ENCODE data around the gene HDAC8.
A peak's percentile ranks its signal among the peaks of the same experiment; 100 is the strongest.
"Not testable (repeated sequence)": the region's sequence is repeated elsewhere in the genome, so short reads cannot be mapped to it uniquely, and the experiment has no call there.

The HDAC8 gene

DNA sequence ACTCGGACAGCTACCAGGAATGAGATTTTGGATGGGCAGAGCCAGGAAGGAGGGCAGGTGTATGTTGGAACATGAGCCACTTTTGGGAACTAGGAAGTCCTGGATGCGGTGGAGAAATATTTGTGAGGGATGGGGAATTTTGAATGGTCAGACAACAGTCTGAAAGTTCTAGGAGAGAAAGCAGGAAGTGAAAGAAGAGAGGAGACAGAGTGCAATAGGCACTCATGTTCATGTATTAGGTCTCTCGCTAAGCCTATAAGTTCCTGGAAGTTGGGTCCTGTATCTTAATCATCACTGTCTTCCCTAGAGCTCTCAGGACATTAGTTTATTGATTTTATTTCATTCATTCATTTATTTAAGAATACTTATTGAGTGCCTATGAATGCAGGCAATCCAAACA is 201.2 kb downstream of the HDAC8 start:
- DNase-seq: no peak

DNA sequence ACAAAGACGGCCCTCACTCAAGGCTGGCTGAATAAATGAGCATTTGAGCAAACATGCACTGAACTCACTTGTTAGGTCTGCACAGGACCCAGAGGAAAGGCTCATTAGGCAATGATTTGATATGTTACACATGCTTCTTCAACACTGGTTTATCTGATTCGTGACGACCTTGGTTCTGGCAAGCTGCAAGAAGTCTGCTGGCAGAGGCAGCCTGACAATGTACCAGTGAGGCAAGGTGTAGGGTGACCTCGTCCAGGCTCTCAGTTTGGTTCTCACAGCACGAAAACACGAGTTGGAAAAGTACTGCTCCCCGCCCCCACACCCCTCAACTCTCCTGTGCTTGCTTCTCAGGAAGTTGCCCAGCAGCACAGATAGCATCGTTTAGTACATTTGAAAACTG is 203.8 kb downstream of the HDAC8 start:
- DNase-seq: no peak

DNA sequence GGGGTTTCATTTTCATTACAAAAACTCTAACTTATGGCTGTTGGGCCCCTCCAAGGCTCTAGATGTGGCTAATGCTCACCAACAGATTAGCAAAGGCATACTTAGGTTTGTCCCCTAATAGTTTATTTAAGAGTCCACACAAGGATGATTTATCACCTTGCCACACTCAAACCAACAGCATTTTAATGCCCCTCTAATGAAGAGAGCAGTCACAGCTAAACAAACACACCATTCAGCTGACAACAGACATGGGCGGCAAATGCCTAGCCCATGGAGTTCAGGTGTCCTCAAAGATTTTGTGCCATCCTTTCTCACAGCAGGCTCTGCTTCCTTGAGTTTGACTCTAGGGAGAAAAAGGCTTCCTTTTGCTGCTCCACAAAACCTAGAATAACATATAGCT is 205.1 kb downstream of the HDAC8 start:
- no peak for DNase-seq

DNA sequence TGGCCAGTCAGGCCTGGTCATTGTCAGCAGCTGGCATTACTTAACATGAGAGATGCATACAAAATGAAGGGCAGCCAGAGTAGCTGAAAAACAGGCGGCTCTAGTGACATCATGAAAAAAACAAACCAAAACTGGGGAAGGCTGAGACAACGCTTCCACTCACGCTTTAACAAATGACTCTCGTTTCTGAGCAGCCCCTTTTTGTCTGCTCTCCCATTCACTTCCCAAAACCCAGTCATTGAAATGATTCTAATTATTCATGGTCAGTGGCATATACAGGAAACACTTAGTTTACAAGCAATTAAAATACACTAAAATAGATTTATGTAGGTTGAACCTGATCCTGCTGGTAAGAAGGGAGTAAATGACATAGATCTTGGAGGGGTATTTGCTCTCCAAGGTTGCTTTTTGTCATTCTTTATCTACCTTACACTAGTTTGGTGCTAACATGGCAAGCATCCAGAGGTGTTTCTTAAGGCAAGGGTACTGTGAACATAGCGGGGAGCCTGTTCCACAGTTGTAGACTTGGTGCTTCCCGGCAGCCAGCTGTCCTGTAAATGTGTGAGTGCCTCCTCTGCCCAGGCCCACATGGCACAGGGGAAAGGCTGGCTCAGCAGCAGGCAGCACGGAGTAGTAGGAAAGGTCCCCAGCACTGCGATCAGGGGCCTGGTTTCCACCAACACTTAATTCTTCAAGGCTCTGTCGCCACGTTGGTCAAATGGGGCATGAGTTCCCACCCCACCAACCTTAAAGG is 205.8 kb downstream of the HDAC8 start:
- DNase-seq: no peak

DNA sequence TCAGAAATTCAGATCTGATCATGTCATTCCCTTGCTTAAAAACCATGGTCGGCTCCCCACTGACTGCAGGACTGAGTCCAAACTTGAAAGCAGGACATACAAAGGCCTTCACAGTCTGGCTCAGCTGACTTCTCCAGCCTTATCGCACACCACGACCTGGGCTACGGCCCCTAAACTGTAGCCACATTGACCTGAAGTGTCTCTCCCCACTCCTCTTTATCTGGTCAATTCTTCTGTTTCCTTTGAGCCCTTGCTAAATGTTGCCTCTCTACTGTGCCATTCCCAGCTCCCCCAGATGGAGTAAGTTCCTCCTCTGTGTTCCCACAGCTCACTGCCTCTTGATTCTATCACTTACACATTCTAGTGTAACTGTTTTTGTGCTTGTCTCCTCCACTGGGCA is 206.5 kb downstream of the HDAC8 start:
- DNase-seq: no peak

DNA sequence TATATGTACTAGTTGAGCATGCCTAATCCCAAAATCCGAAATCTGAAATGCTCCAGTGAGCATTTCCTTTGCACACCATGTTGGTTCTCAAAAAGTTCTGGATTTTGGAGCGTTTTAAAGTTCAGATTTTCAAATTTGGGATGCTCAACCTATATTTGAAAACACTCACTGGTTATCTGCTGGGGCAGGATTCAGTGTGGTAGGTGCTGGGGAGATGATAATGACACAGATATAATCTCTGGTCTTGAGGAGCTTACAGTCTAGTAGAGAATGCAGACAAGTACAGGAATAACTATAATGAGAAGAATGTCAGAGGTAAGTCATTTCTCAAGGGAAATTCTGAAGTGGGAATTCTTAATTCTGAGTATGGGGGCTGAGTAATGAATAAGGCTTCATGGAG is 207.5 kb downstream of the HDAC8 start:
- DNase-seq: no peak

DNA sequence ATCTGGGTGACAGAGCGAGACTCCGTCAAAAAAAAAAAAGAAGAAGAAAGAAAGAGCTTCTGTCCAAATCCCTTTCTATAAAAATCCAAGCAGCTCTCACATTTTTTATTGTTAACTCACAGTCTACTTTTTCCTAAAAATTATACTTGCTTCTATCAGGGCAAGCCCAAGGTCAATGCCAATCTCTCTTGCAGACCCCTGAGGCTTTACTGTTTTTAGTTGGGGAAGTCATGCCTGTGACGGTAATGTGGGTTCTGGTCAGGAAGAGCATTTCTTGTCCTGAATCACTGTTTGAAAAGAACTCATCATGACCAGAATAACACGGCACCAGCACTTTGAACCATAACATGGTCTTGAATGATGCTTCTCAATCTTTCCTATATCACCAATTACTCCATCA is 212.3 kb downstream of the HDAC8 start:
- DNase-seq: no peak

DNA sequence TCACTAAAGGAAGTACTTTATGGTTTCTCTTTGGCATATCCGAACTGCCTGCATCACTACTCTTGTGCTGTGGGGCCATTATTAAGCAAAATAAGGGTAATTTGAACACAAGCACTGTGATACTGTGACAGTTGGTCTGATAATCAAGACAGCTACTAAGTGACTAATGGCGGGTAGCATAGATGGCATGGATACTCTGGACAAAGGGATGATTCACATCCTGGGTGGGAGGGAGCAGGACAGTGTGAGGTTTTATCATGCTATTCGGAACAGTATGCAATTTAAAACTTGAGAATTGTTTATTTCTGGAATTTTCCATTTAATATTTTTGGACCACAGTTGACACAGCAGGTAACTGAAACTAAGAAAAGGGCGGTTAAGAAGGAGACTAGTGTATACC is 214.3 kb downstream of the HDAC8 start:
- peak in 1 of 2 experiments; percentile 32 for DNase-seq

DNA sequence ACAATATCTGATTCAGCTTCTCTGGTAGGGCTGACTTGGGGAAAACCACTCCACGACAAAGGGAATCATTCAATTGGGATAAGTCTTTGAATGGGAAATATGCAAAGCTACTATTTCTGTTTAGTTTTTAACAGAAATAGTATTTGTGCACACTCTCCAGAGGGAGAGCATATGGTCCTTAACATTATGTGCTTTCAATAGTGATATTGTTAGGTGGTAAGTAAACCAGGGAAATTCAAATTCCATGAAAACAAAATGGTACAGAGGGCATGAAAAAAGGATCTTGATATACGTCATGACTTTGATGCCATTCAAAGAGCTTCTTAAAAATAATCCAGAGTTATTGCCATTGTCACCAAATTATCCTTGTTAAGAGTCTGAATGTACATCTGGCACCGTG is 219.9 kb downstream of the HDAC8 start:
- DNase-seq: no peak

DNA sequence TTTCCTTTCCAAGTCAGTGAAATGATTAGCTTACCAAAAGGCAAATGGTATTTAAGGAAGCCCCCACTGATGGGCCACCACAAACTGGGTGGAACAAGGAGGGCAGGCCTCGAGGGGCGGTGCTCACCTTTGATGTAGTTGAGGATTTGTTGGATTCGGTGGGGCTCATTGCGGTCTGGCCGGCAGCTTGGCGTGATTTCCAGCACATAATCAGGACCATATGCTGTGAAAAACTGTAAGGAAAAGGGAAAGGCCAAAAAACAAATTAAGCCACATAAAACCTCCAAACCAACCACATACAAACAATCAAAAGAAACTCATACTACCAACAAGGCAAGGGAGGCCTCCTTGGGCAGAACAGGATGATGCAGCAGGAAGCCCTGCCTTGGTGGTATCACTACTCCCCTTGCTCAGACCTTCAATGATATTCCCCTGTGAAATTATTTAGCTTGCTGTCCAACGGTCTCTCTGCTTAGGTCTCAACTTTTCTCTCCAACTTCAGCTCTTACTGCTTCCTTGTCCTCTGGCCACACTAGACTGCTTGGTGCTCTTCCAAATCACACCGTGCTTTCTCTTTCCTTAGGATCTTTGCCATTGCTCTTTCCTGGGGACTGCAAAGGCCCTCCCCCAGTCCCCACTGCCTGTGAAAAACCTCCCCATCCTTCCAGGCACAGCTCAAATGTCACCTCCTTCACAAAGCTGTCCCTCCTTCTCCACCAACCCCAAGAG is 220.9 kb downstream of the HDAC8 start:
- no peak for DNase-seq

DNA sequence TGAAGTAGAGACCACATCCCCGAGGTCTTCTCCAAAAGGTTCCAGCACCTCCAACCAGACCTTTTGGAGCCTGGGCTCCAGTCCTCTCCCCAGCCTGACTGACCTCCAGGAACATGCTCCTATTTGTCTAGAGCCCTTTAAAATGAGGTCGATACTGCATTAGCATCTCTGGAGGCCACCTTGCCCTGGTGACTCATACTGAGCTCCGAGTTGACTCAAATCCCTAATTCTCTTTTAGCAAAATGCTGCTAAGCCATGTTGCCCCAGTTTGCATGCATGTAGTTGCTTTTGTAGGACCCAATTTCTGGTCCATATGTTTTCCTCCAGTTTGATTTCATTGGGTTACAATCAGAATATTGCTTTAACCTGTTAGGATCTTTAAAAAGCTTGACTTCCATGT is 223.5 kb downstream of the HDAC8 start:
- no peak for DNase-seq

DNA sequence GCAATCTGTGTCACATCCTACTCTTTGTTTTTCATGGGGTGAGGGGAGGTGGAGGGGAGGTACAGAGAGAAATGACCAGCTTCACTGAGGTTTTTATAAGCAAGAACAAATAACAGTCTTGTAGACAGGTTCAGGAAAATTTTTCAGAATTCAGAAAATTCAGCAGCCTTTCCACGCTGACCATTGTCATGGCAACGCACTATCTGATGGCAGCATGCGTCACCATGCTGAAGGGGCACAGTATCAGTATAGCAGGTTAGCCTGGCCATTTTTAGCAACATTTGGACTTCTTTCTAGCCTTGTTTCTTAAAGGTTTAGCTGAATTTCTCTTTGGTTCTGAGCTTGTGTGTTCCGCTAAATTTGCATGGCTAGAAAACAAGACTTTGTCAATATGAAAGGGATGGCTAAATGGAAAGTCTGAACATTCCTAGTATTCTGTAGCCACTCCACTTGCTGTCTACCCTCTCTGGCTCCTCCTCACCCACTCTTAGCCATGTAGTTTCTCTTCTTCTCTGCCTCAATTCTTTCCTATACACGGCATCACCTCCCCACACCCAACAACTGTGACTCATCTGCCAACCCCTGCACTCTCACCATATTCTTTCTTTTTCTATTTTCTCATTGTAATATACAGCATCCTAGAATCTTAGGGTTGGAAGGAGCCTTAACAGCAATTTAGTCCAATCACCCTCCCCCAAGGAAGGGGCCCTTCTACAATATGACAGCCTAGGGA is 224.2 kb downstream of the HDAC8 start:
- DNase-seq: no peak

DNA sequence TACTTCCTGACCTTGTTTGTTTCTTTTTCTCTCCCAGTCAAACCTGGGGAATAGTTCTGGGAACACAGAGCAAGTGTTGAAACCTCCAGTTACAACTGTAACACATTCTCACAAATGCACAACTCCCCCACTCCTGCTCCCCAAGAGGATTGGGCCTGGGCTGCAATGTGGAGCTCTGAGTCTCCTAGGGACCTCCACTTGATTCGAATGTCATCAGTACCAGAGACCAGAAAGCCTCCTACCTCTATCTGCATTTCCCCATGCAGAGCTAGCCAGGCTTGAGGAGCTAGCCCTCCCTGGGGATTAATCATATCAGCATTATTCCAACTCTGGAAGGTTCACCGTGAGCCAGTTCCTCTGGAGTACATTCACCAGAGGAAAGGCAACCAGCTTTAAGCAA is 225.3 kb downstream of the HDAC8 start:
- no peak for DNase-seq

DNA sequence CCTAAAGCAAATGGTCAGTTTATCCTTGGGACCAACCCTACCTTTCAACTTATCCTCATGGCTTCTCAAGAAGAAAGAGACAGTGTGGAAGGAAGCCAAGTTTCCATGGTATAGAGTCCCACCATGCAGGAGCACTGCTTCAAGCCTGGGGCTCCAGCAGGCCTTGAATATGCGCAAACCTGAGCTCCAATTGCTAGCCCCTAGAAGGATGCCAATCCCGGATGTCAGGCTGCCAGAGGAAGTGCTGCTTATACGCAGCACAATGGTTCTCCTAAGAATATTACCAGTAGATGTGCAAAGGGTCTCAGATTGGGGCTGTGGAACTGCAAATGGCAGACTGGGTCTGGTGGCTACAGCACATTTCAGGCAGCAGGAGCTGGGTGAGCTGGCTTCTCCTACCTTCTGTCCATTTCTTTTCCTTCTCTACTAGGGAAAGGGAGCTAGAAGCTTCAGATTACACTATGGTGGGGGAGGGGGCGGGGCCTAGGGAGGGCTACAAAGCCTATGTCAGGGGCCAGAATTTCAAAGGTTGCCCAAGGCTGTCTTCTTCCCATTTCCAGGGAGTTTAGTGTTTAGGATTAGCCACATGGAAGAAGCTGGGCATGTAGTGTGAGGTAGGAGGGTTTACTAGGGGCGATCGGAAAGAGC is 226.2 kb downstream of the HDAC8 start:
- no peak for DNase-seq

DNA sequence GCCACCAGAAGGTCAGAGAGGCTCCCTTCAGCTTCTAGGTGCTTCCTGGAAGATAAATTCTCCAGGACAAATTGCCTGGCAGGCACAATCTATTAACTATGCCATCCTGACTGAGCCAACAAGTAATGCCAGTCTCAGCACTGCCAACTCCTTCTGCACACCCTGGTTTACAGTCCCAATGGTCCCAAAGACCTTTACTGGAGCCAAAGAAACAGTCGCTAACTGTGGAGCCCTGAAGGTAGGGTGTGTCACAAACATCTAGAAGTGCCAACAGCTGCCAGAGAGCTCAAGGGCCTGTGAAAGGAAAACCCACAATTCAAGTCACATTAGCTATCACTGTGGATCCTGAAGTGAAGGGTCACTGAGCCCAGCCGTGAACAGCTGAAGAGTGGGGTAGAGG is 232.0 kb downstream of the HDAC8 start:
- no peak for DNase-seq

DNA sequence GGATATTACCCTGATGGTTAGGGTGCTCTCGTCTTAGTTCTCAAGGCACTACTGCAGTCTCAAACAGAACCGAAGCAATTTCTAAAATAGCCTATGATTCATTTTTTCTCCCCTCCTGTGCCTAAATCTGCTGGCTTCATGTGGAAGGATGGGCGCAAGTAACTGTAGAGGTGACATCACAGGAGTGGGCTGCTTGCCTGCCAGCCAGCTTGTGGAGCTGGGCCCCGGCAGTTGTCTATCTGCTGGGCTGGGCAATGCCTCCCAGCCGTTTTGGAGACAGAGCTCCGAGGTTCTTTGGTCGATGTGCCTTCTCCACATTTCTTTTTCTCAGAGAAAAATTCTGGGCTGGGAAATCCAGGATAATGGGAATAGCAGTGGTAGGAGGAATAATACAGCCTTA is 232.6 kb downstream of the HDAC8 start:
- DNase-seq: no peak

DNA sequence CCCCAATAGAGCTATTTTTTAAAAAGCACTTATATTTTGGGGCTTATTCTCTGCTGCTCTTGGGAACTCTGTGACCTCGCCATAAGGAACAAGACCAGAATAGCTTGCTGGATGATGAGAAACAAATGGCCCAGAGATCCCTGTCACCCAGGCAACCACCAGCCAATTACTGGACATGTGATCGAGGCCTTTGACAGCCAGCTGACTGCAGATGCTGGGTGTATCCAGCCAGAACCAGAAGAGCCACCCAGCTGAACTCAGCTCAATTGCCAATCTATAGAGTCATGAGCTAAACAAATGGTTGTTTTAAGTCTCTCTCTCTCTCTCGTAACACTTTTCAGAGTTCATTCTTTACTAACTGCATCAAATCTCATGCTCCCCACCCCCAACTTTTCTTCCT is 242.5 kb downstream of the HDAC8 start:
- DNase-seq: no peak

DNA sequence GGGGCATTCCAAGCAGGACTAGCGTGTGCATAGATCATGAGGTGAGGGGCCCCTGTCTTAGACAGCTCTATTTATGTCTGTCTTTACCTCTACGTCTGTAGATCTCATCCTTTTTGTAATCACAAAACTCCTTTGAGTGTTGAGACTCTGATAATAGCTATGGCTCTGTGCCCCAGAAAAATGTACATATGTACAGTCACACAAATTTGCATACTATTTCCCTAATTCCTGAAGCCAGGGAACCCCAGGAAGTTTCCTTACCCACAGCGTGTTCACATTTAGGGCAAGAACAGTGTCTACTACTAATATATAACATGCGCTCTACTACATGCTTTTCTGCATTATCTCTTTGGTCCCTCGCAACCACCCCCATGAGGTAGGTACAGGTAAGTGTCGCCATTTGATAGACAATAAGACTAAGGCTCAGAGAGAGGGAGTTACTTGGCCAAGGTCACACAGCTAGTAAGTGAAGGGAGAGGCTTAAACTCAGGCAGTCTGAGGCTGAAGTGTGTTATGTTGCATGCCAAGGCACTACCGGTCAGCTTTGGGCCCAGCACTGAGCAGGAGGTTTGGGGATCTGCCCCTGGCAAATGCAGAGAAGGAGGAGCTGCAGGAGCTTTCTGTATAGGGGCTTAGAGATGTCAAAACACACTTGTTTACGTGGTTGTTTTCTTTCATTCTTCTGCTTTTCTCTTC is 245.9 kb downstream of the HDAC8 start:
- DNase-seq: no peak

DNA sequence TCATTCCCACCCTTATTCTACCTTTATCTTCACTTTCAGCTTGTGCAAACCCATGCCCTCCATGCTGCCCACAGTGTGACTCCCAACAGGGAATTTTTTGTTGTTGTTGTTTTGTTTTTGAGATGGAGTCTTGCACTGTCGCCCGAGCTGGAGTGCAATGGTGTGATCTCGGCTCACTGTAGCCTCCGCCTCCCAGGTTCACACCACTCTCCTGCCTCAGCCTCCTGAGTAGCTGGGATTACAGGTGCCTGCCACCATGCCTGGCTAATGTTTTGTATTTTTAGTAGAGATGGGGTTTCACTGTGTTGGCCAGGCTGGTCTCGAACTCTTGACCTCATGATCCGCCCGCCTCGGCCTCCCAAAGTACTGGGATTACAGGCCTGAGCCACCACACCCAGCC is 253.0 kb downstream of the HDAC8 start:
- DNase-seq: not testable (repeated sequence)

DNA sequence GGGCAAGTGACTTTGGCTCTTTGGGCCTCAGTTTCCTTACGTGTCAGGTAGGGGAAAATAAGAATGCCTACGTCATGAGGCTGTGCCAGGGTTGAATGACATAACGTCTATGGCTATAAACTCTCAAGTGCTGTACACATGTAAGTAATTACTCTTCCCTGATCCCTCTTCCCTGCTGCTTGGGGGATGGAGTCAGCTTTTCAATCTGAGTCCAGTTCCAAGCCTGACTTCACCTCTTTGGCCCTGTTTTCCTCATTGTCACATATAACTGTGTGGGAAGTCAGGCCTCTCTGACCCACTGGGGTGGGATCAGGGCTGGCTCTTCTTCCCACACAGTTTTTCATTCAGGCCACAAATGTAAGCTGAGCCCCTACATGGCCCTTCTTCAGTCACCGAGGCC is 255.5 kb downstream of the HDAC8 start:
- no peak for DNase-seq

DNA sequence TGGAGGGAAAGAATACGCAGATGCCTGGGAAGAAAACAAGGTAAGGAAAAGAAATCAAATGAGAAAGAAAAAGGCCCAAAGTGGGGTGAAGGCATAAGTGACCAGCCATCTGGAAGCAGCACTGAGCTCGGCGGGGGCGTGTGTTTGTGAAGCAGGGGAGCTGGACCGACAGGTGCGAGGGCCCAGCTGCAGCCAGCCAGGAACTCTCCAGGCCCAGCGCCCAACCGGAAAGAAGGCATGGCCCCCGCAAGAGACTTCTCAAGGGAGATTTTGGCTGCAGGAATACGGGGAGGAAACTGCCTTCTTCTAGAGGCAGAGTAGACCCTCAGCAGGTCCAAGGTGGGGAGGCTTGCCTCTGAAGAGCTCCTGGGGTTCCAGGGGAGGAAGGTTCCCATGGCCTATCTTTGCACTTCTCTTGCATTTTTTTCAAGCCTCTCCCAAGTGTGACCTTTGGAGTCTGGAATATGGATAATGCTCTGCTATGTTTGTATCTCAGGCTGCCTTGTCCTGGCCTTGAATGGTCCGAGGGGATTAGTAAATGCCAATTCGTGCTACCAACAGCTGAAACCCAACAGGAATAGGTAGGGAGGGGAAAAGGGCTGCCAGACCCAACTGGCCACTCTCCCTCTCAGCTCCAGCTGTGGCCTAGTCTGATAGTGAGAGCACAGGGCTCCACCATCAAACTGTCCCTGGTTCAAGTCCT is 256.1 kb downstream of the HDAC8 start:
- no peak for DNase-seq

DNA sequence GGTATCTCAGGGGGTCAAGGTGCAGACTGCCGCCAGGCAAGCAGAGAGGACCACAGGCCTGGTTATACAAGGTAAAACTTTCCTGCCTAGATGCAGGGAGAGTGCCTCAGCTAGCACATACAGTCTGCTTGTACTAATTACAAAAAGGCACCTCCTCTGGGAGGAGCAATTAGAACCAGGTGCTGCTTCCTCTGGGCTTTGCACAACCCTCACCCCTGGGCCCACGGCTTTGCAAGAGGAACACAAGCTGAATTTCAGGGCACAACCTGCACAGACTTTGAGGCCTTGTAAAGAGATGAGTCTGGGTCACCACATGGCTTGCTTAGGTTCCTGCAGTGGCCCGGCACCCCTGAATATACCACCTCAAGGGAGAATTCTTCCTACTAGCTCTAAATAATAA is 257.8 kb downstream of the HDAC8 start:
- DNase-seq: no peak
